ENCODE measurements around the gene GIMAP6. TPM values are rescaled to one million over a fixed set of nuclear protein-coding genes. Genes with fewer than 3 reads are reported as not detected.

The GIMAP6 gene
- total and polyA plus RNA-seq, 2 of the 13 experiments (the other 11 are each of a cell fraction or from before 2014, with no cell fraction given): not detected

DNA sequence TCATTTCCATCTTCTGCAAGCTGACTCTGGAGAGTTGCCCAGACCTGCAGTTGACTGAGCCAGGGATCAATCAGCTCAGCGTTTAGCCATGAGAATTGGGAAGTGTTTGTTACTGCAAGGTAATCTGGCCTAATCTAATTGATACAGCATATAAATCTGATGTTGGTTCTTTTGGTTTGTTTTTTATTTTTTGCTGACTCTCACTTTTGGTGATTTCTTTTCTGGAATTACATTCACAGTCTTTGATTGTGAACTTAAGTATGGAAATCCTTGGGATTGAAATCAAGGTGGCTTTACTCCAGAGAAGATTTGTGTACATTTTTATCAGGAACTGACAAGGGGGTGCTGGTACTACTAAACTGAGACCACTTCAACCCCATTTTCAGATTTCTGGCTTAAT, 1.7 kb upstream of the GIMAP6 start:
- intact Hi-C loops (cut with micrococcal nuclease; ENCODE audit: unreplicated experiment): no loop called here
- no peaks in the 10 kb centered on the region for H3K4me1 ChIP-seq (ENCODE audit: insufficient read depth, low read length)
- no peak overlapping the region for H3K4me2 ChIP-seq (ENCODE audit: low read depth, low read length)
- DNase-seq (ENCODE audit: low spot score) (no peak), ATAC-seq (no peak), FAIRE-seq (no peak)
- in situ Hi-C loops (cut with HindIII; ENCODE audit: extremely low pct_ligation_motif_present, low pct_unique_long_range_greater_than_20kb): no loop called here
- H3K9me3 ChIP-seq (ENCODE audit: low read length): peaks cover 10% of the 10 kb centered on the region
- 0% methylated on average over 1 of the region's 1 CpG for WGBS (ENCODE audit: low lambda C conversion rate)
- no peaks in the 10 kb centered on the region for H4K20me1 ChIP-seq (ENCODE audit: insufficient read depth, low read length)
- H3K27ac ChIP-seq (ENCODE audit: extremely low read length, insufficient read depth, low read length): no peak overlapping the region
- H2AFZ ChIP-seq (ENCODE audit: low read length): no peak overlapping the region
- no peaks in the 10 kb centered on the region for H3K36me3 ChIP-seq (replicated peaks in 1 of 2; ENCODE audit: control insufficient read depth in 1 of 2, insufficient read depth in 2 of 2, low read length in 2 of 2)
- H3K79me2 ChIP-seq (ENCODE audit: insufficient read depth, low read length): no peaks in the 10 kb centered on the region
- ChIA-PET CTCF (ENCODE audit: low intra/inter-chr PET ratio, low total read pairs) (no interaction called here), POLR2A (no interaction called here)
- H3K4me3 ChIP-seq (replicated peaks in 1 of 3; ENCODE audit: insufficient read depth in 1 of 3, low read depth in 2 of 3, low read length in 3 of 3): no peak overlapping the region
- H3K9ac ChIP-seq (ENCODE audit: insufficient read depth, low read depth, low read length): no peak overlapping the region
- TF ChIP-seq MAFF (IDR thresholded peaks at IDR 0.05; ENCODE audit: low read depth, low read length): peak; percentile 79
- TF ChIP-seq, protein P1, sequence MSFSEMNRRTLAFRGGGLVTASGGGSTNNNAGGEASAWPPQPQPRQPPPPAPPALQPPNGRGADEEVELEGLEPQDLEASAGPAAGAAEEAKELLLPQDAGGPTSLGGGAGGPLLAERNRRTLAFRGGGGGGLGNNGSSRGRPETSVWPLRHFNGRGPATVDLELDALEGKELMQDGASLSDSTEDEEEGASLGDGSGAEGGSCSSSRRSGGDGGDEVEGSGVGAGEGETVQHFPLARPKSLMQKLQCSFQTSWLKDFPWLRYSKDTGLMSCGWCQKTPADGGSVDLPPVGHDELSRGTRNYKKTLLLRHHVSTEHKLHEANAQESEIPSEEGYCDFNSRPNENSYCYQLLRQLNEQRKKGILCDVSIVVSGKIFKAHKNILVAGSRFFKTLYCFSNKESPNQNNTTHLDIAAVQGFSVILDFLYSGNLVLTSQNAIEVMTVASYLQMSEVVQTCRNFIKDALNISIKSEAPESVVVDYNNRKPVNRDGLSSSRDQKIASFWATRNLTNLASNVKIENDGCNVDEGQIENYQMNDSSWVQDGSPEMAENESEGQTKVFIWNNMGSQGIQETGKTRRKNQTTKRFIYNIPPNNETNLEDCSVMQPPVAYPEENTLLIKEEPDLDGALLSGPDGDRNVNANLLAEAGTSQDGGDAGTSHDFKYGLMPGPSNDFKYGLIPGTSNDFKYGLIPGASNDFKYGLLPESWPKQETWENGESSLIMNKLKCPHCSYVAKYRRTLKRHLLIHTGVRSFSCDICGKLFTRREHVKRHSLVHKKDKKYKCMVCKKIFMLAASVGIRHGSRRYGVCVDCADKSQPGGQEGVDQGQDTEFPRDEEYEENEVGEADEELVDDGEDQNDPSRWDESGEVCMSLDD (CRISPR knock-in tag; IDR thresholded peaks at IDR 0.05; ENCODE audit: borderline replicate concordance): no peak
- TF ChIP-seq MAFK (conservative IDR thresholded peaks at IDR 0.05 in 1 of 2, IDR thresholded peaks at IDR 0.05 in 1 of 2; ENCODE audit: low read length in 2 of 2): peak; percentile 72 to 86
- no TSS peak for BruUV-seq (replicated peaks)
- H3K27me3 ChIP-seq (ENCODE audit: control insufficient read depth in 1 of 2, insufficient read depth in 2 of 2, low read length in 2 of 2): no peaks in the 10 kb centered on the region

DNA sequence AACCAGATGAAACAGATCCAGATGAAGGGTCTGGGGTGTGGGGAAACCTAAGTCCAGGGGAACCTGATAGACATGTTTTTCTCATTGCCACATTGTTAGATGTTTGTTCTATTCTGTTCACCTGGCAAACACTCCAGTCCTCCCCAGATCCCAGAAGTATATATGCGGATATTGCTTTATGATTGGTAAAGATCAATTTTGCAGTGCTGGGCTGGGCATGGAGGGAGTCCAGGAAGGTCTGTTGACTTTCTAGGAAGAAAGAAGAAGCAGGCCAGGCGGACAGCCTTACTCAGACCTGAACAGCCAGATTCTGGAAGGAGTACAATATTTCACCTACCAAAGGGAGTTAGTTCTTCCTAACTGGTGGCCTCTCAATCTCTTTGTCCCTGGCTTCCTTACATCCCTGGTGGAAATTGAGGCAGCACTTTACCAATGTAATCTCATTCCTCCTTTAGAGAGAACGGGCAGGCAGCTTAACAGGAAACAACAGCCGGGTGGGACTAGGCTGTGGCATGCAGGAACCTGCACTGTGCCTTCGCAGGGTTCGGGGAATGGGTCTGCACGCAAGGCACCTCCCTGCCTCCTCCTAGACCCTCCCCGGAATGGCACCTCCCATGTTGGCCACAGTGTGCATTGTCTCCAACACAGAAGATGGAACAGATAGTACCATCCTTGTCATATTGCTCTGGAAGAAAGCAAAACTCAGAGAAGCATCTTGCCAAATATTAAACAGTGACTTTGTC, 930 bp downstream of the GIMAP6 start:
- no TSS peak for BruUV-seq (replicated peaks)
- 19% methylated on average over 8 of the region's 8 CpGs for WGBS (ENCODE audit: low lambda C conversion rate)
- Histone ChIP-seq H3K4me3 (replicated peaks in 1 of 3; ENCODE audit: insufficient read depth in 1 of 3, low read depth in 2 of 3, low read length in 3 of 3) (no peak overlapping the region), H3K9ac (ENCODE audit: insufficient read depth, low read depth, low read length) (no peak overlapping the region), H4K20me1 (ENCODE audit: insufficient read depth, low read length) (no peaks in the 10 kb centered on the region), H3K9me3 (ENCODE audit: low read length) (no peaks in the 10 kb centered on the region), H3K4me1 (ENCODE audit: insufficient read depth, low read length) (no peaks in the 10 kb centered on the region; the same call in 1 of the 2 replicates), H3K36me3 (replicated peaks in 1 of 2; ENCODE audit: control insufficient read depth in 1 of 2, insufficient read depth in 2 of 2, low read length in 2 of 2) (no peaks in the 10 kb centered on the region), H3K4me2 (ENCODE audit: low read depth, low read length) (no peak overlapping the region), H2AFZ (ENCODE audit: low read length) (no peak overlapping the region), H3K27me3 (ENCODE audit: control insufficient read depth in 1 of 2, insufficient read depth in 2 of 2, low read length in 2 of 2) (no peaks in the 10 kb centered on the region), H3K79me2 (ENCODE audit: insufficient read depth, low read length) (no peaks in the 10 kb centered on the region), H3K27ac (ENCODE audit: extremely low read length, insufficient read depth, low read length) (no peak overlapping the region)
- no peak for ATAC-seq
- no peak for FAIRE-seq
- intact Hi-C loops (cut with micrococcal nuclease; ENCODE audit: unreplicated experiment): no loop called here
- DNase-seq (ENCODE audit: low spot score): no peak
- in situ Hi-C loops (cut with HindIII; ENCODE audit: extremely low pct_ligation_motif_present, low pct_unique_long_range_greater_than_20kb): no loop called here
- POLR2A ChIA-PET: no interaction called here
- CTCF ChIA-PET (ENCODE audit: low intra/inter-chr PET ratio, low total read pairs): no interaction called here
- no peak for TF ChIP-seq KLF11 (CRISPR knock-in tag; IDR thresholded peaks at IDR 0.05)
- TF ChIP-seq GTF2F1 (IDR thresholded peaks at IDR 0.05; ENCODE audit: low read length): no peak
- TF ChIP-seq, protein P2, sequence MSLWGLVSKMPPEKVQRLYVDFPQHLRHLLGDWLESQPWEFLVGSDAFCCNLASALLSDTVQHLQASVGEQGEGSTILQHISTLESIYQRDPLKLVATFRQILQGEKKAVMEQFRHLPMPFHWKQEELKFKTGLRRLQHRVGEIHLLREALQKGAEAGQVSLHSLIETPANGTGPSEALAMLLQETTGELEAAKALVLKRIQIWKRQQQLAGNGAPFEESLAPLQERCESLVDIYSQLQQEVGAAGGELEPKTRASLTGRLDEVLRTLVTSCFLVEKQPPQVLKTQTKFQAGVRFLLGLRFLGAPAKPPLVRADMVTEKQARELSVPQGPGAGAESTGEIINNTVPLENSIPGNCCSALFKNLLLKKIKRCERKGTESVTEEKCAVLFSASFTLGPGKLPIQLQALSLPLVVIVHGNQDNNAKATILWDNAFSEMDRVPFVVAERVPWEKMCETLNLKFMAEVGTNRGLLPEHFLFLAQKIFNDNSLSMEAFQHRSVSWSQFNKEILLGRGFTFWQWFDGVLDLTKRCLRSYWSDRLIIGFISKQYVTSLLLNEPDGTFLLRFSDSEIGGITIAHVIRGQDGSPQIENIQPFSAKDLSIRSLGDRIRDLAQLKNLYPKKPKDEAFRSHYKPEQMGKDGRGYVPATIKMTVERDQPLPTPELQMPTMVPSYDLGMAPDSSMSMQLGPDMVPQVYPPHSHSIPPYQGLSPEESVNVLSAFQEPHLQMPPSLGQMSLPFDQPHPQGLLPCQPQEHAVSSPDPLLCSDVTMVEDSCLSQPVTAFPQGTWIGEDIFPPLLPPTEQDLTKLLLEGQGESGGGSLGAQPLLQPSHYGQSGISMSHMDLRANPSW (CRISPR knock-in tag; IDR thresholded peaks at IDR 0.05; ENCODE audit: borderline replicate concordance): no peak
- TF ChIP-seq, protein P3, sequence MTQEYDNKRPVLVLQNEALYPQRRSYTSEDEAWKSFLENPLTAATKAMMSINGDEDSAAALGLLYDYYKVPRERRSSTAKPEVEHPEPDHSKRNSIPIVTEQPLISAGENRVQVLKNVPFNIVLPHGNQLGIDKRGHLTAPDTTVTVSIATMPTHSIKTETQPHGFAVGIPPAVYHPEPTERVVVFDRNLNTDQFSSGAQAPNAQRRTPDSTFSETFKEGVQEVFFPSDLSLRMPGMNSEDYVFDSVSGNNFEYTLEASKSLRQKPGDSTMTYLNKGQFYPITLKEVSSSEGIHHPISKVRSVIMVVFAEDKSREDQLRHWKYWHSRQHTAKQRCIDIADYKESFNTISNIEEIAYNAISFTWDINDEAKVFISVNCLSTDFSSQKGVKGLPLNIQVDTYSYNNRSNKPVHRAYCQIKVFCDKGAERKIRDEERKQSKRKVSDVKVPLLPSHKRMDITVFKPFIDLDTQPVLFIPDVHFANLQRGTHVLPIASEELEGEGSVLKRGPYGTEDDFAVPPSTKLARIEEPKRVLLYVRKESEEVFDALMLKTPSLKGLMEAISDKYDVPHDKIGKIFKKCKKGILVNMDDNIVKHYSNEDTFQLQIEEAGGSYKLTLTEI (CRISPR knock-in tag; conservative IDR thresholded peaks at IDR 0.05): no peak
- TF ChIP-seq ZNF296 (CRISPR knock-in tag; conservative IDR thresholded peaks at IDR 0.05): no peak
- TF ChIP-seq MAF1 (CRISPR knock-in tag; IDR thresholded peaks at IDR 0.05; ENCODE audit: borderline replicate concordance): no peak
- TF ChIP-seq SALL1 (CRISPR knock-in tag; IDR thresholded peaks at IDR 0.05): no peak
